RCC 7860 (cell line): Measurements from ENCODE around the gene RRAS.
"Not testable (repeated sequence)": the region's sequence is repeated elsewhere in the genome, so short reads cannot be mapped to it uniquely, and the experiment has no call there.

ENCODE experiments used
- DNase-seq: peaks from one replicate; pipeline ENCODE4 v3.0.0-alpha.2; 2015; ENCODE audit warnings: low spot score
- FAIRE-seq: peaks from 2 replicates; lab custom pipeline; 2012; peaks lifted over from hg19 to GRCh38; lab: Jason Lieb, UNC

Gene RRAS

GRCh38 chr19:49633273-49633672 lies 6.7 kb downstream of the RRAS start:
- not testable (repeated sequence) for DNase-seq, FAIRE-seq

GRCh38 chr19:49632576-49632975 lies 7.4 kb downstream of the RRAS start:
- DNase-seq (no peak), FAIRE-seq (no peak)

- DNase-seq, result no peak
Measured at GRCh38 chr19:49631610-49632192, 8.2 kb downstream of the RRAS start.

GRCh38 chr19:49631014-49631588 lies 8.8 kb downstream of the RRAS start:
- FAIRE-seq, result no peak

More at GRCh38 chr19:49631610-49632192, 8.2 kb downstream of the RRAS start:
- FAIRE-seq, result no peak

GRCh38 chr19:49629659-49630058 lies 10.3 kb downstream of the RRAS start:
- FAIRE-seq, result no peak
- DNase-seq, result no peak

More at GRCh38 chr19:49631014-49631588, 8.8 kb downstream of the RRAS start:
- DNase-seq, result no peak

- FAIRE-seq (no peak), DNase-seq (no peak)
Measured at GRCh38 chr19:49626226-49626625, 13.7 kb downstream of the RRAS start.

- FAIRE-seq (no peak), DNase-seq (no peak)
Measured at GRCh38 chr19:49624967-49625910, 14.7 kb downstream of the RRAS start.

GRCh38 chr19:49617860-49618259 lies 22.1 kb downstream of the RRAS start:
- FAIRE-seq, DNase-seq: not testable (repeated sequence)

- no peak for DNase-seq
- FAIRE-seq, result no peak
Measured at GRCh38 chr19:49616945-49617344, 23.0 kb downstream of the RRAS start.

GRCh38 chr19:49616532-49616931 lies 23.4 kb downstream of the RRAS start:
- DNase-seq (no peak), FAIRE-seq (no peak)

- DNase-seq (no peak), FAIRE-seq (no peak)
Measured at GRCh38 chr19:49615861-49616260, 24.1 kb downstream of the RRAS start.

- DNase-seq (peak; percentile 56), FAIRE-seq (no peak)
Measured at GRCh38 chr19:49614096-49614833, 25.7 kb downstream of the RRAS start.

- DNase-seq, result no peak
- no peak for FAIRE-seq
Measured at GRCh38 chr19:49613374-49613773, 26.6 kb downstream of the RRAS start.

GRCh38 chr19:49609499-49610092 lies 30.3 kb downstream of the RRAS start:
- FAIRE-seq, result no peak
- DNase-seq, result no peak

- FAIRE-seq (no peak), DNase-seq (no peak)
Measured at GRCh38 chr19:49605605-49606004, 34.3 kb downstream of the RRAS start.

- FAIRE-seq, result no peak
Measured at GRCh38 chr19:49602806-49603205, 37.1 kb downstream of the RRAS start.

GRCh38 chr19:49601482-49602038 lies 38.4 kb downstream of the RRAS start:
- no peak for FAIRE-seq
- DNase-seq, result no peak

More at GRCh38 chr19:49602806-49603205, 37.1 kb downstream of the RRAS start:
- DNase-seq, result no peak

GRCh38 chr19:49599378-49600295 lies 40.3 kb downstream of the RRAS start:
- DNase-seq (no peak), FAIRE-seq (no peak)

GRCh38 chr19:49597703-49597974 lies 42.3 kb downstream of the RRAS start:
- DNase-seq (no peak), FAIRE-seq (no peak)
